GM10266 (cell line): ENCODE measurements around the gene CCDC12.

Experiments used
- DNase-seq: peaks from one replicate; pipeline ENCODE4 v3.0.0; 2012; ENCODE audit errors: extremely low spot score
- TF ChIP-seq, protein P1 (sequence below): IDR thresholded peaks from 2 replicates; pipeline ENCODE4 v1.5.1; 2012; ENCODE audit warnings: mild to moderate bottlenecking, low read depth; ENCODE audit not compliant: control insufficient read depth, insufficient read depth; ENCODE audit errors: missing control alignments

CCDC12 gene

DNA sequence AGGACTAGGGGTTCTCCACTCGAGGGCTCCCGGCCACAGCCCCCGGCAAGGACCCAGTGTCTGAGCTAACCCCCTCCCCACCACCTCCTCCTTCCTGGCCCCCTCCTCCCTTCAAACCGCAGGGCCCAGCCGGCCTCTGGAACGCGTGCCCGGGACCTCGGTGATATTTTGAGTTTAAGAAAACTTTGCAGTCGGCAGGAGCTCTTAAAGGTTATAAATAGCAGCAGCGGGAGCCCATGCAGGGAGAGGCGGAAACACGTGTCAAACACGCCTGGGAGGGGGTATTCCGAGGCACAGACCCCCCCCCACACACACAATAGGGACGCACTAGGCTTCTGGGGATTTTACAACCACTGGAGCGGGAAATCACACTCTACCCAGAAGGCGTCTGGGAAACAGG lies 102.1 kb downstream of the CCDC12 start:
- TF ChIP-seq, protein P1, sequence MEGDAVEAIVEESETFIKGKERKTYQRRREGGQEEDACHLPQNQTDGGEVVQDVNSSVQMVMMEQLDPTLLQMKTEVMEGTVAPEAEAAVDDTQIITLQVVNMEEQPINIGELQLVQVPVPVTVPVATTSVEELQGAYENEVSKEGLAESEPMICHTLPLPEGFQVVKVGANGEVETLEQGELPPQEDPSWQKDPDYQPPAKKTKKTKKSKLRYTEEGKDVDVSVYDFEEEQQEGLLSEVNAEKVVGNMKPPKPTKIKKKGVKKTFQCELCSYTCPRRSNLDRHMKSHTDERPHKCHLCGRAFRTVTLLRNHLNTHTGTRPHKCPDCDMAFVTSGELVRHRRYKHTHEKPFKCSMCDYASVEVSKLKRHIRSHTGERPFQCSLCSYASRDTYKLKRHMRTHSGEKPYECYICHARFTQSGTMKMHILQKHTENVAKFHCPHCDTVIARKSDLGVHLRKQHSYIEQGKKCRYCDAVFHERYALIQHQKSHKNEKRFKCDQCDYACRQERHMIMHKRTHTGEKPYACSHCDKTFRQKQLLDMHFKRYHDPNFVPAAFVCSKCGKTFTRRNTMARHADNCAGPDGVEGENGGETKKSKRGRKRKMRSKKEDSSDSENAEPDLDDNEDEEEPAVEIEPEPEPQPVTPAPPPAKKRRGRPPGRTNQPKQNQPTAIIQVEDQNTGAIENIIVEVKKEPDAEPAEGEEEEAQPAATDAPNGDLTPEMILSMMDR = no peak
- DNase-seq = peak; percentile 28

GRCh38 chr3:46873521-46873920 lies 103.0 kb downstream of the CCDC12 start:
- TF ChIP-seq, protein P1 = no peak
- DNase-seq = peak; percentile 21
